Fibroblast of lung (primary cell): ENCODE data around the gene RAD18.

Experiments
- EZH2 ChIP-seq: IDR thresholded peaks from 2 replicates; pipeline ENCODE4 v1.5.1; 2012; ENCODE audit warnings: low read length, control low read depth, mild to moderate bottlenecking; ENCODE audit errors: missing control alignments
- TF ChIP-seq, protein P1 (sequence below), 2 donors: IDR thresholded peaks in 1 of 2; conservative IDR thresholded peaks in 1 of 2; 1 replicate in 1 of 2; 2 replicates in 1 of 2; pipeline ENCODE4 v1.5.1; 2011 to 2012; ENCODE audit warnings: low read length in 2 of 2, control low read depth in 1 of 2, inconsistent platforms in 1 of 2, low read depth in 1 of 2, mild to moderate bottlenecking in 1 of 2

DNA sequence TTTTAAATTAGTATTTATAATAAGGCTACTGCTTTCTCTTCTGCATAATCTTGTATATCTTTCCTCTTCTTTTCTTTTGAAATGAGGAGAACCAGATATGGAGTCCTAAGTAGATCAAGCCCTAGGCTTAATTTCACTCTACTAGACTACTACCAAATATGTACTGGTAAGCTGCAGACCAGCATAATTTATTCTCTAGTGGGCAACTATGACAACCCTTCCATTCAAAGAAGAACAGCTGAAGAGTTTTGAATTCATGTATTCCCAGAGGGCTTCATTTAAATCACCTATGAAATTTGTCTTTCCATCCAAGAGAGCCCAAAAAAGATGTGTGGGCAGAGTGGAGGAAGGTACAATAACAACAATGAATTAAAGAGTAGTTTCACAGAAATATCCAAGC, 10.0 kb downstream of the RAD18 start:
- TF ChIP-seq, protein P1, sequence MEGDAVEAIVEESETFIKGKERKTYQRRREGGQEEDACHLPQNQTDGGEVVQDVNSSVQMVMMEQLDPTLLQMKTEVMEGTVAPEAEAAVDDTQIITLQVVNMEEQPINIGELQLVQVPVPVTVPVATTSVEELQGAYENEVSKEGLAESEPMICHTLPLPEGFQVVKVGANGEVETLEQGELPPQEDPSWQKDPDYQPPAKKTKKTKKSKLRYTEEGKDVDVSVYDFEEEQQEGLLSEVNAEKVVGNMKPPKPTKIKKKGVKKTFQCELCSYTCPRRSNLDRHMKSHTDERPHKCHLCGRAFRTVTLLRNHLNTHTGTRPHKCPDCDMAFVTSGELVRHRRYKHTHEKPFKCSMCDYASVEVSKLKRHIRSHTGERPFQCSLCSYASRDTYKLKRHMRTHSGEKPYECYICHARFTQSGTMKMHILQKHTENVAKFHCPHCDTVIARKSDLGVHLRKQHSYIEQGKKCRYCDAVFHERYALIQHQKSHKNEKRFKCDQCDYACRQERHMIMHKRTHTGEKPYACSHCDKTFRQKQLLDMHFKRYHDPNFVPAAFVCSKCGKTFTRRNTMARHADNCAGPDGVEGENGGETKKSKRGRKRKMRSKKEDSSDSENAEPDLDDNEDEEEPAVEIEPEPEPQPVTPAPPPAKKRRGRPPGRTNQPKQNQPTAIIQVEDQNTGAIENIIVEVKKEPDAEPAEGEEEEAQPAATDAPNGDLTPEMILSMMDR (conservative IDR thresholded peaks at IDR 0.05 in 1 of 2, IDR thresholded peaks at IDR 0.05 in 1 of 2; ENCODE audit: low read depth in 1 of 2, low read length in 2 of 2): no peak
- no peak for TF ChIP-seq EZH2
